ENCODE results near the gene COMMD10.

The COMMD10 gene

DNA sequence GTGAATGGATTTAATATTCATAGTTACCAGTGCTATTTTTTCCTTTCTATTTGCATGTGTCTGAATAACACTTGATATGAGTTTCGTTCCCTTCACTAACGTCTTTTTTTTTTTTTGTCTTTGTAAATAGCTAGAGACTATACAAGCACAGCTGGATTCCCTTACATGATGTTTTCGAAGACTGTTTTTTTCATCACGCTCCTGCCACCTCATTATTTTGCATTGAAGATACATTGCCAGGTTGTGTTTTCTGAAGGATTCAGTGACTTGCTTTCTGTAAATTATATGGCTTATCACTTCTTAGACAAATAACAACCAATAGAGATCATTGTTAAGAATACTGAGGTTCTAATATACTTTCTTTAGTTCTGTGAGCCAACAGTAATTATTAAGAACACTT, 207.5 kb downstream of the COMMD10 start:
- H3K4me3 ChIP-seq (ENCODE audit: low read depth, low read length) = no peak overlapping the region
- TF ChIP-seq, protein P1, sequence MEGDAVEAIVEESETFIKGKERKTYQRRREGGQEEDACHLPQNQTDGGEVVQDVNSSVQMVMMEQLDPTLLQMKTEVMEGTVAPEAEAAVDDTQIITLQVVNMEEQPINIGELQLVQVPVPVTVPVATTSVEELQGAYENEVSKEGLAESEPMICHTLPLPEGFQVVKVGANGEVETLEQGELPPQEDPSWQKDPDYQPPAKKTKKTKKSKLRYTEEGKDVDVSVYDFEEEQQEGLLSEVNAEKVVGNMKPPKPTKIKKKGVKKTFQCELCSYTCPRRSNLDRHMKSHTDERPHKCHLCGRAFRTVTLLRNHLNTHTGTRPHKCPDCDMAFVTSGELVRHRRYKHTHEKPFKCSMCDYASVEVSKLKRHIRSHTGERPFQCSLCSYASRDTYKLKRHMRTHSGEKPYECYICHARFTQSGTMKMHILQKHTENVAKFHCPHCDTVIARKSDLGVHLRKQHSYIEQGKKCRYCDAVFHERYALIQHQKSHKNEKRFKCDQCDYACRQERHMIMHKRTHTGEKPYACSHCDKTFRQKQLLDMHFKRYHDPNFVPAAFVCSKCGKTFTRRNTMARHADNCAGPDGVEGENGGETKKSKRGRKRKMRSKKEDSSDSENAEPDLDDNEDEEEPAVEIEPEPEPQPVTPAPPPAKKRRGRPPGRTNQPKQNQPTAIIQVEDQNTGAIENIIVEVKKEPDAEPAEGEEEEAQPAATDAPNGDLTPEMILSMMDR (IDR thresholded peaks at IDR 0.05; ENCODE audit: insufficient read depth, low read depth, low read length, missing control alignments) = no peak
- DNase-seq (ENCODE audit: low read depth) = no peak

DNA sequence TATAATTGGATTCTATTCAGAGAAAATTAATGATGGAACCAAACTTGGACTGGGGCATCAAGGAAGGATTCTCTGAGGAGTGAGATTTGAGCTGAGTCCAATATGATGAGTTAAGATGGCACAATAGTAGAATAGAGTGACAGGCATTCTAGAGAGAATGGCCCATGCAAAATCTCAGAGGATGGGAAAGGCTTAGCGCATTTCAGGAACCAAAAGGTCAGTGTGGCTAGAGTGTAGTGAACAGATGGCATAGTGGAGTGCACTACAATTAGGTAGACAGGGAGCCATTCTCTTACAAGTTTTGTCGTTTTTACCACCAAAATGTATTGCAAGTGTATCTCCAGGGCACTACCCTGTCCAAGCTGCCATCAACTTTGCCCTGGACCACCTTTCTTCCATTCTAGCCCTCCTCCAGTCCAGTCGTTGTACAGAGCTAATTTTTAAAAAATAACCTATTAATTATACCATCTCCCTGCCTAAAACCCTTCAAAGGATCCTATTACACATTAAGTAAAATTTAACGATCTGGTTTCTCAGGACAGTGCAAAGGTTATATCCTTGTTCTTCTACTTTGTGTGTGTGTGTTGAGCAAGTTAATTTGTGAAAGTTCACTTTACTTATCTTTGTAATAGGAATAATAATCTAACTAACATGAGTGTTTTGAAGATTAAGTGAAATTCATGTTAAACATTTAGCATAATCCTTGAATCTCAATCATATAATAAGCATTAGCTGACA, 211.7 kb downstream of the COMMD10 start:
- DNase-seq (ENCODE audit: low read depth) = no peak
- no peak overlapping the region for H3K4me3 ChIP-seq (ENCODE audit: low read depth, low read length)

DNA sequence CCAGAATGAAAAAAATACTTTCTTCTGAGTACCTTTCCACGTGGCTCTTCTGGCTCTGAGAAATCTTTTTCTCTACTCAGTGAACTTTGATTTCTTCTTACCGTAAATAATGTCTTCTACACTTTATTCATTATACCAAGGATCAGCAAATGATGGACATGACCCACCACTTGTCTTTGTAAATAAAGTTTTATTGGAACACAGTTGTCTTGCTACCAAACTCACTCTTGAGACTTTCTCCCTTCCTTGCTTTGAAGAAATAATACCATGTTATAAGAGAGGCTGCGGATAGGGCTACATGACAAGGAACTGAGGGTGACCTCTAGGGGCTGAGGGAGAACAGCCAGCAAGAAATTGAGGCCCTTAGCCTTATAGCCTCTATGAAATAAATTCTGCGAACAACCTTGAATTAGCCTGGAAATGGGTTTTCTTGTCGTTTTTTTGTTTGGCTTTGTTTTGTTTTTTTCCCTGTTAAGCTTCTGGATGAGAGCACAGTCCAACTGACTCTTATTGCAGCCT, 212.5 kb downstream of the COMMD10 start:
- TF ChIP-seq, protein P1 (IDR thresholded peaks at IDR 0.05; ENCODE audit: insufficient read depth, low read depth, low read length, missing control alignments) = no peak
- no peak for DNase-seq (ENCODE audit: low read depth)
- no peak overlapping the region for H3K4me3 ChIP-seq (ENCODE audit: low read depth, low read length)

More for the DNA sequence above, 211.7 kb downstream of the COMMD10 start:
- TF ChIP-seq, protein P1 (IDR thresholded peaks at IDR 0.05; ENCODE audit: insufficient read depth, low read depth, low read length, missing control alignments) = no peak

DNA sequence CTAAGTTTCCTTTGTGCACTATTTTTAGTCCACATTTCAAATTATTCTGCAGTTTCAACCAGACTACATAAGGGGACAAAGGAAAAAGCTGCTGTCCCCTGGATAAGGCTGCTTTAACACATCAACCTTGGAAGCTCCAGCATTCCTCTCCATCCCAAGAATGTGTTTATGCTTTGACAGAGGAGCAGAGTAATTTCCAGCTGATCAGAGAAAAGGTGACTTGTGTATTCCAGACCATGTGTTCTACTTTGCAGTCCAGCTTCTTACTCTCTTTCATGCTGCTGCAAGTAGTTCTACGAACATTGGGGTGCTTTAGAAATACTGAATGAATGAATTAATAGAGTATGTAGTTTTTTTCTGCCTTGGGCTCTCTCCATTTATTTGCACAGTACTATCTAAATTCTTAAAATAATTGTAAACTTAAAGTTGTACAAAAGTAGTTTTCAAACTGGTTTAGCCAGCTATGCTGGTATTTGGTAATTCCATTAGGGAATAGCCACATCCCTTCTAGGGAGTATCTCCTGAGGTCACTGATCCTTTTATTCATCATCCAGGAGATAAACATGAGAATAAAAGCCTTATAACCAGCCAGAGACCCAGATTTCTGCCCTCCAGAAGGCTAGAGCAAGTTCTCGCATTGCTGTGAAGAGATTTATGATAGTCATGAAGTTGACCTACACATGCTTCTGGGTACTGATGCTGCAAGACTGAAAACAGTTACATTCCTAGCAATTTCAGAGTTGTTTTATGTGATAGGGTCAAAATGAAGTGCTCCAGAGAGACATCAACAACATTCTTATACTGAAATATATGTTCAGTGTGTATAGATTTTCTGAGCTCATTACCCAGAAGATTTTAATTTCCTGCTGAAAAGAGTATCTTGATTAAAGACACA, 215.2 kb downstream of the COMMD10 start:
- DNase-seq (ENCODE audit: low read depth) = no peak

DNA sequence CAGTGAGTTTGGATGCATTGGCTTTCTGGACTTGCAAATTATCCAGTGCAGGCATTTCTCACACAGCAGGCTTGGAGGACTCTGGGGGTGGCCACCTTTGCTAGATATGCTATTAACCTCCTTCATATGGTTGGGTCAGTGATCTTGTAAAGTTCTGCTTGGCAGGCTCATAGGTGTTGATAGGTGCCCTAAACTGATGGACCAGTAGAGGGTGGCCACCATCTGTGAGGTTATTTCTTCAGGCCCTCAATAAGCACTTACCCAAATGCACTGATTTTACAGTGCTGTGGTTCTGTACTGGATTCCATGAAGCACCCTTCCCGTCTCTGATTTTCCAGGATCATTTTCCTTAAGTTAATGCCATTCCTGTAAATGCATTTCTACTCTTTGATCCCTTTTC, 216.3 kb downstream of the COMMD10 start:
- TF ChIP-seq, protein P1 (IDR thresholded peaks at IDR 0.05; ENCODE audit: insufficient read depth, low read depth, low read length, missing control alignments) = no peak
- H3K4me3 ChIP-seq (ENCODE audit: low read depth, low read length) = no peak overlapping the region
- no peak for DNase-seq (ENCODE audit: low read depth)

More for the DNA sequence above, 215.2 kb downstream of the COMMD10 start:
- TF ChIP-seq, protein P1 (IDR thresholded peaks at IDR 0.05; ENCODE audit: insufficient read depth, low read depth, low read length, missing control alignments) = no peak
- H3K4me3 ChIP-seq (ENCODE audit: low read depth, low read length) = no peak overlapping the region

DNA sequence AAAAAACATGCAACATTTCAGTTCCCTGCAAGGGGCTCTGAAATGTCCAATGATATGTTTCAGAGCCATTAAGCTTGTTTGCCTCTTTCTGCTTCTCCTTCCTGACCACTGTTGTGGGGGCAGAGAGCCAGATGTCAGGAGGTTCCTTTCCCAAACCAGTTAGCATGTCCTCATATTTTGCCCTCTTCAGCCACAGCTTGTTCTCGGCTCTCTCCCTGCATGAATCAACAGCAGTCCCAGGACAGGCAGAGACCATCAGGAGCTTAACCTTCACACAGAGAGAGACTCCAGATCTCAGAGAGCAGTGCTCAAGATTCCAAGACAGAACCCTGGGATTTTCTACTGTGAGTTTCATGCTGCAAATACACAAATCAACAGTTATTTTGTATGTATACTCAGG, 218.5 kb downstream of the COMMD10 start:
- DNase-seq (ENCODE audit: low read depth) = no peak
- TF ChIP-seq, protein P1 (IDR thresholded peaks at IDR 0.05; ENCODE audit: insufficient read depth, low read depth, low read length, missing control alignments) = no peak
- H3K4me3 ChIP-seq (ENCODE audit: low read depth, low read length) = no peak overlapping the region
